NCI-H748 (cell line): ENCODE results near the gene DLGAP4.
A peak's percentile ranks its signal among the peaks of the same experiment; 100 is the strongest.
"Not testable (repeated sequence)": the region's sequence is repeated elsewhere in the genome, so short reads cannot be mapped to it uniquely, and the experiment has no call there.

Experiments
- DNase-seq: peaks from one replicate; lab custom pipeline; 2025; ENCODE audit not compliant: unreplicated experiment; lab: John Stamatoyannopoulos, UW

DLGAP4 gene

DNA sequence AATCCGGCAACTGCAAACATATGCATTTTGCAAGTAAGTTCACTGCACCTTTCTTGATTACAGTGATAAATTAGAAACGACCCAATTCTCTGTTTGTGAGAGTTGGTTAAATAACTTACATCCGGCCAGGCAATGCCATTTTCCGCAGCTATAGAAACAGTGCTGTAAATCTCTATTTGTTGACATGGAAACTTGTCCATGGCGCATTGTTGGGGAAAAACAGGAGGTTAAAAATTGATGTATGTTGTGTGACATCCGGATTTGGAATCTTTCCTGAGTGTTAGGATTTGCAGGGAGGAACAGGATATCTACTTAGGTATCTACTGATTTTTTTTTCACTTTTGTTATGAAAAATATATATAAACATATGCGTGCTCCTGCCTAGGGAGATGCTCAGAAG, 66.5 kb downstream of the DLGAP4 start:
- DNase-seq, result no peak

DNA sequence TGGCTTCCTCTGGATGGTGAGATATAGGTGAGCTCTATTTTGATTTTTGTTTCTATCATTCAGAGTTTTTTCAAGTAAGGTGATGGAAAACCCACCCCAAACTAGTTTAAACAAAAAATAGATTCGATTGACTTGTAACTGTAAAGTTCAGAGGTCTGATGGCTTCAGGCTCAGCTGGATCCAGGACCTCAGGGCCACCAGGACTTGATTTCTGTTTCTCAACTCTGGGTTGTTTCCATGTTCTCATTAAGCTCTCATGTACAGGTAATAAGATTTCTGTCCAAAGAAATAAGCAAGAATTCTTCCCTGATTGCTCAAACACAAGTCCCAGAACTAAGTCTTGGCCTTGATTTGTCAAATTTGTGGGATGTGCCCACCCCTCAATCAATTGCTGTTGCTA, 67.0 kb downstream of the DLGAP4 start:
- no peak for DNase-seq

DNA sequence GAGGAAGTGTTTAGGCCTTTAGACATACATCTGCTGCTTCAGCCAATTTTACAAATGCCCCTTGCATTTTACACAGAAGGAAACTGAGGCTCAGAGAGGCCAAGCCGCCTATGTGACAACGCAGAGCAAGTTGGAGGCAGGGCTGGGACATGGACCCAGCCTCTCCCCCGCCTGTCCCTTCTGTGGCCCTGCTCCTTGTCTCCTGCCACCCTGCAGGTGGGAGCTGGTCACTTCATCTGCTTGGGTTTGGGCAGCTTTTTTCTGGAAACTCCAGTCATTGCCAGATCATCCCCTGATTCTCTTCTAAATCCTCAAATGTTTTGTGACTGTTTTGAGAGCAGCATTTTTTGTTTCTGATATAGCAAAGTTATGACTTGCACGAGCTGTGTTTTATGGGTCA, 68.9 kb downstream of the DLGAP4 start:
- DNase-seq, result no peak

DNA sequence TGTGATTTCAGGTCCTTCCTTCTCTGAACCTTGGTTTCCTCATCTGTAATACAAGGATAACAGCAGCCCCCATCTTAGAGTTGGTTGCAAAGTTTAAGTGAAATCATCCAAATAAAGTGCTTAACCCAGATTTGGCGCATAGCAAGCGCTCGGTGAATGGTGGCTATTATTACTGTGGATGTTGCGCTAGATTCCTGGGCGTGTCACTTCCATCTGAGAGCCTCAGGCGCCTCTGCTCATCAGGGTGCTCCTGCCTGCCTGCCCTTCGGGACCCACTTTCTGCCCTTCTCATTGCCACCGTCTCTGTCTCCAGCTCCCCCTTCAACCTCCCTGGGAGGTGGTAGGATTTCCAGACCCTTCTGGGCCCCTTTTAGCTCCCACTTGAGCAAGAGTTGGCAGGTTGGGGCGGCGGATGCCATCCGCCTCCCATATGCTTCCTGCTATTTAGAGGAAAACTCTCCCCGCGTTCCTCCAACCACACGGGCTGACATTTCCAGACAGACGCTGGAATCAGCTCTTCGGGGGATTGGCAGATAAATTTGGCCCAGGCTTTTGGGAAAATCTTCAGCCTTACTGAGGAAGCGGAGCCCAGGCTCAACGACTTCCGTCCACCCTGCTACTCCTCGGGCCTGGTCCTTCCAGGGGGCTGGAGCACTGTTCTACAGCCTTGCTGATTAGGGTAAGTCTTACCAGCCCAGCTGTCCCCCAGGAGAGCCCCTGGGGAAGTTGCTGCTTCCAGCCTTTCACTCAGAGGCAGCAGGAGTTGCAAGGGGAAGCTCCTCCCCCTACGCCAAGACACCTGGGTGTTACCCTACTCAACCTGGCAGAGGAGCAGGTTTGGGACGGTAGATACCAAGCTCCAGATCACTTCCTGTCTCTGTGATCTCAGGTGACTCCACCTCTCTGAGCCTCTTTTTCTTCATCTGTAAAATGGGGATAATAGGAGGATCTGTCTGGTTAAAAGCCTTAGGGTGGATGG, 71.5 kb downstream of the DLGAP4 start:
- DNase-seq, result no peak

DNA sequence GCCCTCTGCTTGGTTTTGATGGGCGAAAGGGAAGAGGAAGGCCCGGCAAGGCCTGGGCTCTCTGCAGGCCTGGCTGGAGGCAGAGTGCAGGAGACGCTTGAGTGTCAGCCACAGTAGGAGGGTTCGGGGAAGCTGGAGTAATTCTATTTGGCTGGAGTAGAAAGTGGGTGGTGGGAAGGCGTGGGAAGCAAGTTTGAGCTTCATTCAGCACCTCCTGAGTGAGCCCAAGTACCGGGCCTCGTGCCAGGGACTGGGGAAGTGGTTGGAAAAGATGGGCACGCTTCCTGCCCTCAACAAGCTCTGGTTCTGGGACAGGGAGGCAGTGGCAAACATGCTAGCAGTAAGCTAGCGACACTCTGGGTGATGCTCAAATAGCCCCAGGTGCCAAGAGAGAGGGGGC, 72.5 kb downstream of the DLGAP4 start:
- no peak for DNase-seq

DNA sequence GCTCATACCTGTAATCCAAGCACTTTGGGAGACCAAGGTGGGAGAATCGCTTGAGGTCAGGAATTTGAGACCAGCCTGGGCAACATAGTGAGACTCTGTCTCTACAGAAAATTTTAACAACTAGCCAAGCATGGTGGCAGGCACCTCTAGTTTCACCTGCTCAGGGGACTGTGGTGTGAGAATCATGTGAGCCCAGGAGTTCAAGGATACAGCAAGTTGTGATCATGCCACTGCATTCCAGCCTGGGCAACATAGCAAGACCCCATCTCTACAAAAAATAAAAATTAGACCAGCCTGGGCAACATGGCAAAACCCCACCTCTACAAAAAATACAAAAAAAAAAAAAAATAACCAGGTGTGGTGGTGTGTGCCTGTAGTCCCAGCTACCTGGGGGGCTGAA, 73.8 kb downstream of the DLGAP4 start:
- not testable (repeated sequence) for DNase-seq

DNA sequence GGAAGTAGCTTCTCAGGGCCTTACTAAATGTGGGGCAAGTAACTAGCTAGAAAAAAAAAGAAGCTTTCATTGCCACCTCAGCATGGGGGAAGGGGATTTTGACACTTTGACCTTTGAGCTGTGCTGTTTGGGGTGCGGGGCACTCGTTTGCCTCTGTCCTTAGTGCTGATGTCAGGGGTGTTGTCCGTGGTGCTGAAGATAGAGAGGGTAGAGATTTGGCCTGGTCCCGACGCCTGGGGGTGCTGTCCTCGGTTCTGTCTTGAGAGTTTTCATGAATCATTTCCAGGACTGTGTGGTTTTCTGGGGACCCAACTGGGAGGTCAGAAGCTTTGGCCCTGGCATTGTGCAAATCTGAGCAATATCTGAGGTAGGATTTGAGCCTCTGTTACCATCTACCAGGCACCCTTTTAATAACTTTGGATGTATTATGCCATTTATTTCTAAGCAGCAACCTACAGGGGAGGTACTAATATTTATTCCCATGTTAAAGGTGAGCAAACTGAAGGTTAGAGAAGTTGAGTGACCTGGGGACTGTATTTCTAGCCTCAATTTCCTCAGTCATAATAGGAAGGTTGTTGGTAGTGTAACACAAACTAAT, 78.0 kb downstream of the DLGAP4 start:
- DNase-seq, result no peak

DNA sequence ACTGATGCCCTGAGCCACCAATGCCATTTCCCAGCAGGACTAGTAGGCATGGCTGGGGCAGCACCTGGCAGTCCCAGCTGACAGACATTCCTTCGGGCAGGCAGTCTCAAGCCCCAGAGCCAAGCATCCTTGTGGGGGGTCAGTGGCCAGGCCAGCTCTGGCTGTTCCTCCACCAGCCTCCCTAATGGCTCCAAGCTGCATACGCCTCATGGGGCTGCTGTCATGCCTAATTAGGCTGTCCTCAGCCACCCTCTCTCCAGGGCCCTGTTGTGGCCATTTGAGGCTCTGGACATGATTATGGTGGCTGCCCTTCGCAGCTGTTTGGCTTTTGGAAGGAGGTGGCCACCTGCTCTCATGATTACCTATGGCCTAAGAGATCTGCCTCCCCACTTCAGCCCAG, 79.4 kb downstream of the DLGAP4 start:
- DNase-seq, result no peak

DNA sequence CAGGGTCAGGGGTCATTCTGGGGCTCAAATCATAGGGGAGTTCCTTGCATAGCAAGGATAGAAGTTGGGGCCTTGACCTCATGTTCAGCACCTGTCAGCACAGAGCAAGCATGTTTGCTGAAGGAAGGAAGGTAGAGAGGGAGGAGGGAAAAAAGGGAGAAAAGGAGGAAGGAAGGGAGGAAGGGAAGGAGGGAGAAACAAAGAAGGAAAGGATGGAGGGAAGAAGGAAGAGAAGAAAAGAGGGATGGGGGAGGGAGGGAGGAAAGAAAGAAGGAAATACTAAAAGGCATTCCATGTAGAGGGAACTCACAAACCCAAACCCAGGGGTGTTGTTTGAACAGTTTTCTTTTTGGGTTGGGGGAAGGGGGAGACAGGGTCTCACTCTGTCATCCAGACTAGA, 80.1 kb downstream of the DLGAP4 start:
- DNase-seq, result no peak

DNA sequence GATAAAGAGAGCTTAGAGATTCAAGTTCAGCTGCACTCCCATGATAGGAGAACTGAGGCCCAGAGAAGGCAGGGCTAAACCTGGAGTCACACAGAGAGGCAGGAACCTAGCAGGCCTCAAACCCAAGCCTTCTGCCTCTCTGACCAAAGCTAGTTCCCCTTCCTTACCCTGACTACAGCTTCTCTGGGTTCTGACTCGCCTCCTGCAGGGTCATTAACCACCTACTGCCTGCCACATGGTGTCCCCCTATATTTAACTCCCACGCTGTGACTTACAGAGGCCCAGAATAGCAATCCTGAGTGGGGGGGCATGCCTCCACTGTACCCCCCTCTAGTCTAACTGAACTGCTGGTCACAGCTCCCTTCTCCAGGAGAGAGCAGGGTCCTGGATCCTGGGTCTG, 84.1 kb downstream of the DLGAP4 start:
- no peak for DNase-seq

DNA sequence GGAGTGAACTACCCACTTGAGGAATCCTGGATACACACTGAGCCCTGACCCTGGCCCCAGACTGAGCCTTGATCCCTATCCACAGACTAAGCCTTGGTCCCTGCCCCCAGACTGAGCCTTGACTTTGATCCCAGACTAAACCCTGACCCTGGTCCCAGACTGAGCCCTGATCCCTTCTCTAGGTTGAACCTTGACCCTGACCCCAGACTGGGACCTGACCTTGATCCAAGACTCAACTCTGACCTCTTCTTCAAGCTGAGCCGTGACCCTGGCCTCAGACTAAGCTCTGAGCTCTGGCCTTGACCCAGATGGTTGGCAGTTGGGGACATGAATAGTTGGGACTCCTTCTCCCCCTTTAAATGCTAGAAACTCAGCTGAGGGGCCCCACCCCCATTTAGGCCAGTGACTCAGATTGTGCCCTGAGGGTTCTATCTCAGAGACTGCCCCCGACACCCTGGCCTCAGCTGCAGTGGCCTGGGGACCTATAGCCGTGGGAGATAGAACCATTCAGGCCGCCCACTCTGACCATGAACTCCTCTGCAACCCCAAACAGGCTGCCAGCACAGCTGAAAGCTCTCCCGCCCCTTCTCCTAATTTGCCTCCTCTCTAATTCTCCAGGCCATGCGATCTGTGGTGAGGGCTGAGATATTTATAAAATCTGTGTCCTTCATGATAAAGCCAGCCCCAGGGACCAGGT, 84.7 kb downstream of the DLGAP4 start:
- DNase-seq, result no peak

DNA sequence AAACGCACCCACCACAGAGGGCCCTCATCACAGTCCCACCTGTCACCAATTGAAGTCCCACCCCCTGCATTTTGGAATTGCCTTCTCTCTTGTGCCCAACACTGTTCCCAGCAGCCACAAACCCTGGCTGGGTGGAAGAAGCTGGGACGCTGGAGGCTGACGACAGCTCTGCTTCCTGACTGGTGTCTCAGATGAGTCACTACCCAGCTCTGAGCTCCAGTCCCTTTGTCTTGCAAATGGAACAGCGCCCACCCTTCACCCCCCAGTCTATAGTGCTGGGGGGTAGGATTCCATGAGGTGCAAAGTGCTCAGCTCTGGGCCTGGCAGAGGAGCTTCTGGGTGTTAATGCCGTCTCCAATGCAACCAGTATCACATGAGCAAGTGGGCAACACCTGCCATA, 85.3 kb downstream of the DLGAP4 start:
- DNase-seq, result no peak

DNA sequence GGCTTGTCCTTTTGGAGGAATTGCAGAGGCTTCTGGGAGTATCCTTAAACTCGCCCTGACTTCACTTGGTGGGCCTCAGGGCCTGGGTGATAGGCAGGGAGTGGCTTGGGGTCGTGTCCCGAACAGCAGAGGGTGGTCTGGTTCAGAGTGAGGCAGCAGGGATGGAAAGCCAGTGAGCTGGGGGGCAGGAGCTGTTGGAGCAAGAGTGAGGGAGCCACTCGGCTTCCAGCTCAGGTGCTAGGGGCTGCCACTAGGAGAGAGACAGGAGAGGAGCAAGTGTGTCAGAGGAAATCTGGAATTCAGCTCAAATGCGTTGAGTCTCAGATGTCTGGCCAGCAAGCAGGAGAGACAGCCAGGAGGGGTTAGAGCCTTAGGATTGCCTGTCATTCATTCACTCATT, 85.8 kb downstream of the DLGAP4 start:
- no peak for DNase-seq

DNA sequence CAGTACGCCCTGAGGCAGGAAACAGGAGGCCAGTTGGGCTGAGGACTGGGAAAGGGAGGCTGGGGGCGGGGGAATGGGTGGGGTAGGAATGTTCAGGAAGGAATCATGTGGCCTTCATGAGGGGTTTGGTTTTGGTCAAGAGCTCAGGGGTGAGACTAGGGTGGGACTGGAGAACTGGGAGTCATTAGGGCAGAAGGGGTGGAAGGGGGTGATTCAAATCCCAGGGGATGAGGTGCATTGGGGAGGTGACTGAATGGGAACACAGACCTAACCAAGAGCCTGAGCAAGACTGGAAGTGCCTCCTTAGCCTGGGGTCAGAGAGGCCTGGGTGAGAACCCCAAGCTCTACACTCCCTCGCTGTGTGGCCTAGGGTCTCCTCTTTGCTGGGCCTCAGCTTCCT, 86.8 kb downstream of the DLGAP4 start:
- no peak for DNase-seq

DNA sequence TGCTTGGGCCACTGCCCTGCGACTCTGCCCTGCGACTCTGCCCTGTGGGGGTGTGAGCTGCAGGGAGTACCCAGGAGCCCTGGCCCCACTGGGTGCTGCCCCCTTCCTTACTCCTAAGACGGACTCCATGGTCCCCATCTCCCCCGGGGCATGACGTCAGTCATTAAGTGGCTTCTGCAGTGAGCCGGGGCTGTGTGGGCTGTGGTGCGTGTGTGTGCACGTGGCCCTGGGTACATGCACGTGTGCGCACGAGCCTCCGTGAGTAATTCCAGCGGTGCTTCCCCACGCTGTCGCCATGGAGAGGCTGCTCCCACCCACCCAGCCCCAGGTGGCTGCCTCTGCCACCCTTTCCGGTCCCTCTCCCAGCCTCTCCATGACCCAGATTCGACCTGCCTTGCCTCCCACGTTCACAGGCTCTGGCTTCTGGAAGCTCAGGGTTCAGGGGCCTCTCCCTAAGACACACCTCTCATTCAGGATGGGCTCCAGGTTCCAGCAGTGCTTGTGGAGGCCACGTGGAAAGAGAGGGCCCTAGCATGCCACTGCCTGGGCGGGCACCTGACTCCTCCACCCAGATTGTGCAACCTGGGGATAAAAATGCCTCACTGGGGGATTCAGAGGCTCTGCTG, 88.3 kb downstream of the DLGAP4 start:
- no peak for DNase-seq

DNA sequence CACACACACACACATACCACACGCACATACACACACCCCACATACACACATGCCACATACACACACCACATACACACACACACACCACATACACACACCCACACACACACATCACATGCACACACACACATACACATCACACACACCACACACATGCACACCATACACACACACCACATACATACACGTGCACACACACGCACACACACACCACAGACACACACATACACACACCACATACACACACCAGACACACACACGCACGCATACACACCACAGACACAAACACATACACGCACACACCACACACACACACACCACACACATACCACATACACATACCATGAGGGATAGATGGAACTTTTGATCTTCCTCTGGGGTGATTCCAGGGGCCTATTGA, 90.2 kb downstream of the DLGAP4 start:
- DNase-seq, result no peak

DNA sequence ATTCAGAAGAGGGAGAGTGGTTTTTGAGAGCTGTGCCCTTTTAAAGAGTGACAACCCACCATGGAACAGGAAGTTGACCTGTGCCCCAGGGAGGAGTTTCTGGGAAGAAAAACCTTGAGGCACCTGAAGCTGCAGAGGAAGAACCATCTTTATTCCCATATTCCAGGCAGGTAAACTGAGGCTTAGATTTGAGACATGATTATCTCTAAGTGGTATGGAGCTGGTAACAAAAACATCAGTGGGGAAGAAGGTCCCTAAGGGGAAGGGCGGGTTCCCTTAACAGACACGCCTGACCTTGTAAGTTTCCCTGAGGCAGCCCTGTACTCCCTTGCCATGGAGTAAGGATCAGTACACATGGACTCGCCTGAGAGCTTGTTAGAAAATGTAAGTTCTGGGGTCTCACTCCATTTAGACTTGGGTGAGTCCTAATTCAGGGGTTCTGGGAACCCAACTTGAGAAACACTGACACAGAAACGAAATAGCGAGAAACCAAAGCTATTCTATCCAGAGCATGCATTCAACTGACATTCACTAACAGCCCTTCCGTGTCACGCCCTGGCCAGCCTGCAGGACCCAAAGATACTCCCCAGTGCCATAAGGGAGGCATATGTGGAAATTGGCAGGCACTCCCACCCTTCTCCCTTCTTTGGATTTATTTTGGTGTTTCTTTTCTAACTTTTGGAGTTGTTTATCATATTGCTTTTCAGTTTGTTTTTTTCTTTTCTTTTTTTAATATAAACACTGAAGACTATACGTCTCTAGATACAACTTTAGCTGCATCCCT, 90.9 kb downstream of the DLGAP4 start:
- DNase-seq, result no peak

DNA sequence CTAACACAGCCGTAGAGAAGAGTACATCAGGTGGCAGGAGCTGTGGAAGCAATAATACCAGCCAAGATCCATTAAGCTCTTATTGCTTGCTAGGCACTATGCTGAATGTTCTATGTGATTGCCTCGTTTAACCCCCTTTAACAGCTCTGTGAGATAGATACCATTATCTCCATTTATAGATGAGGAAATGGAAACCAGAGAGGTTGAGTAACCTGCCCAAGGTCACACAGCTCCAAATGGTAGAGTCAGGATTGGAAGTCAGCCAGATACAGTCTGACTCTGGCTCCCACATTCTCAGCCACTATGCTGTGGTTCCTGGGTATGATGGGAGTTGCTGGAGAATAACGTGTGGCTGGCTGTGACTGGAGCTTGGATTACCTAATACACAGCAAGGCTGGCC, 92.4 kb downstream of the DLGAP4 start:
- no peak for DNase-seq

DNA sequence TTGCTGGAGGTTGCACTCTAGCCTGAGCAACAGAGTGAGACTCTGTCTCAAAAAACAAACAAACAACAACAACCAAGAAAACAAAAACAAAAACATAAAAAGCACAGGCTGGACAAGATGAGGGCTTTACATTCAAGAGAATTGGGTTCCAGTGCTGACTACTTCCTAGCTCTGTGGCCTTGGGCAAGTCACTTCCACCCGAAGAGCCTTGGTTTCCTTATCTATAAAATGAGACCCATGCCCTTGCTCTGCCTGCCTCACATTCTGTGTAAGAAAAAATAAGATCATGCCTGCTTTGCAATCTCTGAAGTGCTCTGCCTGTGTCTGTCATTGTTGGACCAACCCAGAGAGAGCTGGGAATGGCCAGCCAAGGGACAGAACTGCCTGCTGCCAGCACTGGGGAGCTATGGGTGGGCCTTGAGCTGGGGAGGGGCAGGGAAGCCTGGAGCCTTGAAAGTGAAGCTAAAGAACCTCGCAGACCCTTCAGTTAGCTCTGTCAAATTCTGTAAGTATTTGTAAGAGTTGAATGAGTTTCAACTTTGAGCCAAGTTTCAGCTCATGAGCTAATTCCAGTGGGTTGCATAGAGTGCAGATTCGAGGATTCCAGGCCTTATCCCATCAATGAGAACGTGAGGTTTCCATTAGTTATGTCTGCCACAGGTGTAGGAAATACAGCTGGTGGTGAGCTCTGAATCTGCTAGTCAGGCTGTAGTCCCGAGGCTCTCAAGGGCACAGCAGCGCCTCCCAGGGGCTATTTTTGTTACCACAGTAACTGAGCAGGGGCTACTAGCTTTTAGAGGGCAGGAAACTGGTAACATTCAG, 93.2 kb downstream of the DLGAP4 start:
- peak; percentile 75 for DNase-seq

DNA sequence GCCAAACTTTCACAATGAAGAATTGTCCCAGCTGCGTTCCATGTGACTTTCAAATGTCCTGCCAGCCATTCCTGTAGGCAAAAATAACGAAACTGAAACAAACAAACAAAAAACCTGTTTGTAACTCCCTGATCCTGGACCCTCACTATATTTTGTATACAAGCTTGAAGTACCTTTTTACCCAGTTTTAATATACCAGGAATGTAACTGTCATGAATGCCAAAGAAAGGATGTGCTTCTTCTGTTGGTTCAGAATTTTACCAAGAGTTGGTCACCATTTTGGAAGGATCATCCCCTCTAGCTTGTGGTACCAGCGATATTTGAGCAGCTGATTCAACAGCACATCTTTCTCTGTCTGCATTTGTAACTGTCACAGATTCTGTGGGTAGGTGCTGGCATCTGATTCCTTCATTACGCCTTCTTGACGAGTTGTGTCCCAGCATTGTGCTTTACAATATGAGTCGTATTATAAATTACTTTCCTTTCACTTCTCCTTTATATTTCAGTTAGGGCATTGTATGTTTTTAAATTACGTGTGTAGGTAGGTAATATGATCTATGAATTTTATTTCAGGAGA, 93.9 kb downstream of the DLGAP4 start:
- no peak for DNase-seq
